ENCODE results near the gene KCNIP2.

DNA sequence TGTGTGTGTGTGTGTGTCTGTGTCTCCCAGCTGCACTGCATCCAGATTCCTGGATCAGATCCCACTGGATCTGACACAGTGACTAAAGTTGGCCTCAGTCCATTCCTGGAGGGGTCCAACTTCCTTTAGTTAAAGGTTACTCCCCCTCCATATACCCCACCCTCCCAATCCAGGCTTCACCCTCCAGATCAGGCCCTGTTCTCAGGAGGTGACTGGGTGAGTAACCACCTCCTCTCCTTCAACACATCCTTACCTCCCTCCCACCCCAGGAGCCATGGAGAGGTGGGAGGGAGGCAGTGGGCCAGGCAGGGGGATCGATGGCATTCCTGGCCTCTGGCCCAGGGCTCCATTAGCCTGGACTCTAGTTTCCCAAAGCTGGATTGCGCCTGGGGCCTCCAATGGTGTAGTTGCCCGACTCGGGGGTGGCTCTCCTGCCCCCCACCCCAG lies 11.3 kb downstream of the KCNIP2 start:
- TF ChIP-seq, protein P1, sequence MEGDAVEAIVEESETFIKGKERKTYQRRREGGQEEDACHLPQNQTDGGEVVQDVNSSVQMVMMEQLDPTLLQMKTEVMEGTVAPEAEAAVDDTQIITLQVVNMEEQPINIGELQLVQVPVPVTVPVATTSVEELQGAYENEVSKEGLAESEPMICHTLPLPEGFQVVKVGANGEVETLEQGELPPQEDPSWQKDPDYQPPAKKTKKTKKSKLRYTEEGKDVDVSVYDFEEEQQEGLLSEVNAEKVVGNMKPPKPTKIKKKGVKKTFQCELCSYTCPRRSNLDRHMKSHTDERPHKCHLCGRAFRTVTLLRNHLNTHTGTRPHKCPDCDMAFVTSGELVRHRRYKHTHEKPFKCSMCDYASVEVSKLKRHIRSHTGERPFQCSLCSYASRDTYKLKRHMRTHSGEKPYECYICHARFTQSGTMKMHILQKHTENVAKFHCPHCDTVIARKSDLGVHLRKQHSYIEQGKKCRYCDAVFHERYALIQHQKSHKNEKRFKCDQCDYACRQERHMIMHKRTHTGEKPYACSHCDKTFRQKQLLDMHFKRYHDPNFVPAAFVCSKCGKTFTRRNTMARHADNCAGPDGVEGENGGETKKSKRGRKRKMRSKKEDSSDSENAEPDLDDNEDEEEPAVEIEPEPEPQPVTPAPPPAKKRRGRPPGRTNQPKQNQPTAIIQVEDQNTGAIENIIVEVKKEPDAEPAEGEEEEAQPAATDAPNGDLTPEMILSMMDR (IDR thresholded peaks at IDR 0.05): no peak
- TF ChIP-seq POLR2AphosphoS5 (IDR thresholded peaks at IDR 0.05; ENCODE audit: low read depth, low read length) (no peak), SIN3A (IDR thresholded peaks at IDR 0.05; ENCODE audit: borderline replicate concordance, insufficient read depth, low read depth, low read length) (no peak), TCF7L2 (IDR thresholded peaks at IDR 0.05; ENCODE audit: low read depth, low read length) (no peak)
- TF ChIP-seq, protein P2, sequence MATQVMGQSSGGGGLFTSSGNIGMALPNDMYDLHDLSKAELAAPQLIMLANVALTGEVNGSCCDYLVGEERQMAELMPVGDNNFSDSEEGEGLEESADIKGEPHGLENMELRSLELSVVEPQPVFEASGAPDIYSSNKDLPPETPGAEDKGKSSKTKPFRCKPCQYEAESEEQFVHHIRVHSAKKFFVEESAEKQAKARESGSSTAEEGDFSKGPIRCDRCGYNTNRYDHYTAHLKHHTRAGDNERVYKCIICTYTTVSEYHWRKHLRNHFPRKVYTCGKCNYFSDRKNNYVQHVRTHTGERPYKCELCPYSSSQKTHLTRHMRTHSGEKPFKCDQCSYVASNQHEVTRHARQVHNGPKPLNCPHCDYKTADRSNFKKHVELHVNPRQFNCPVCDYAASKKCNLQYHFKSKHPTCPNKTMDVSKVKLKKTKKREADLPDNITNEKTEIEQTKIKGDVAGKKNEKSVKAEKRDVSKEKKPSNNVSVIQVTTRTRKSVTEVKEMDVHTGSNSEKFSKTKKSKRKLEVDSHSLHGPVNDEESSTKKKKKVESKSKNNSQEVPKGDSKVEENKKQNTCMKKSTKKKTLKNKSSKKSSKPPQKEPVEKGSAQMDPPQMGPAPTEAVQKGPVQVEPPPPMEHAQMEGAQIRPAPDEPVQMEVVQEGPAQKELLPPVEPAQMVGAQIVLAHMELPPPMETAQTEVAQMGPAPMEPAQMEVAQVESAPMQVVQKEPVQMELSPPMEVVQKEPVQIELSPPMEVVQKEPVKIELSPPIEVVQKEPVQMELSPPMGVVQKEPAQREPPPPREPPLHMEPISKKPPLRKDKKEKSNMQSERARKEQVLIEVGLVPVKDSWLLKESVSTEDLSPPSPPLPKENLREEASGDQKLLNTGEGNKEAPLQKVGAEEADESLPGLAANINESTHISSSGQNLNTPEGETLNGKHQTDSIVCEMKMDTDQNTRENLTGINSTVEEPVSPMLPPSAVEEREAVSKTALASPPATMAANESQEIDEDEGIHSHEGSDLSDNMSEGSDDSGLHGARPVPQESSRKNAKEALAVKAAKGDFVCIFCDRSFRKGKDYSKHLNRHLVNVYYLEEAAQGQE (IDR thresholded peaks at IDR 0.05; ENCODE audit: insufficient read depth in 1 of 2, low read depth in 2 of 2, low read length in 1 of 2): no peak

Data from Panc1 (cell line).